Measurements from ENCODE around the gene IKZF1.

- TF ChIP-seq CTCF (IDR thresholded peaks at IDR 0.05; ENCODE audit: low read depth, low read length, poor library complexity, severe bottlenecking), result no peak
- no peak for TF ChIP-seq EZH2phosphoT487 (IDR thresholded peaks at IDR 0.05; ENCODE audit: borderline replicate concordance, low read length)
Observed at GRCh38 chr7:50262446-50262845, 42.1 kb upstream of the IKZF1 start.
